ENCODE measurements around the gene NTN1. TPM values are rescaled to one million over a fixed set of nuclear protein-coding genes. Genes with fewer than 3 reads are reported as not detected.

Gene NTN1
- polyA plus RNA-seq, 1 experiment: 0.05 TPM

DNA sequence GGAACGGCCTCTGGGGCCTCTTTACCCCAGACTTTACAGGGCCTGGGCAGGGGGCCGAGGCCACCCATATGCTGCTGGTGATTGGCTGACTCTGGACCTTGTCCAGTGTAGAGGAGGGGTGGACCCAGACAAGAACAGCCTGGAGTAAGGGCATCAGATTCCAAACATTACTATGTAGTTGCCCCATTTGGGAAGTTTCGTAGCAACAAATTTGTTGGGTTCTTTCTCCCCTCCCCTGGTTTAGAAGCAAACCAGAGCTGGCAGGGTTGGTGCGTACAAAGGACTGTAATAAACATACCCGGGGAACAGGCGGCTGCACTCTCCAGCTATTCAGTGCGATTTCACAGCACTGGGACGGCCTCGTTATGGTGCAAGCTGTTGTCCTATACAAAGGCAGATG lies 145.5 kb downstream of the NTN1 start:
- Histone ChIP-seq H3K9me3 (ENCODE audit: control insufficient read depth, insufficient read depth, low read length) (peaks cover 19% of the 10 kb centered on the region), H3K4me3 (ENCODE audit: low read depth, low read length) (no peak overlapping the region), H3K27ac (ENCODE audit: low read depth, low read length) (no peak overlapping the region), H3K27me3 (ENCODE audit: control insufficient read depth, insufficient read depth, low read length) (no peaks in the 10 kb centered on the region)
- ChIA-PET POLR2A (no interaction called here), CTCF (no interaction called here)
- TF ChIP-seq, protein P1, sequence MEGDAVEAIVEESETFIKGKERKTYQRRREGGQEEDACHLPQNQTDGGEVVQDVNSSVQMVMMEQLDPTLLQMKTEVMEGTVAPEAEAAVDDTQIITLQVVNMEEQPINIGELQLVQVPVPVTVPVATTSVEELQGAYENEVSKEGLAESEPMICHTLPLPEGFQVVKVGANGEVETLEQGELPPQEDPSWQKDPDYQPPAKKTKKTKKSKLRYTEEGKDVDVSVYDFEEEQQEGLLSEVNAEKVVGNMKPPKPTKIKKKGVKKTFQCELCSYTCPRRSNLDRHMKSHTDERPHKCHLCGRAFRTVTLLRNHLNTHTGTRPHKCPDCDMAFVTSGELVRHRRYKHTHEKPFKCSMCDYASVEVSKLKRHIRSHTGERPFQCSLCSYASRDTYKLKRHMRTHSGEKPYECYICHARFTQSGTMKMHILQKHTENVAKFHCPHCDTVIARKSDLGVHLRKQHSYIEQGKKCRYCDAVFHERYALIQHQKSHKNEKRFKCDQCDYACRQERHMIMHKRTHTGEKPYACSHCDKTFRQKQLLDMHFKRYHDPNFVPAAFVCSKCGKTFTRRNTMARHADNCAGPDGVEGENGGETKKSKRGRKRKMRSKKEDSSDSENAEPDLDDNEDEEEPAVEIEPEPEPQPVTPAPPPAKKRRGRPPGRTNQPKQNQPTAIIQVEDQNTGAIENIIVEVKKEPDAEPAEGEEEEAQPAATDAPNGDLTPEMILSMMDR (IDR thresholded peaks at IDR 0.05; ENCODE audit: low read depth, low read length): no peak
- DNase-seq (ENCODE audit: low read depth, low spot score): no peak

- no peaks in the 10 kb centered on the region for H3K27me3 ChIP-seq (ENCODE audit: control insufficient read depth, insufficient read depth, low read length)
- peaks cover 13% of the 10 kb centered on the region; the same call in 1 of the 2 replicates for H3K9me3 ChIP-seq (ENCODE audit: control insufficient read depth, insufficient read depth, low read length)
- no peak overlapping the region for H3K4me3 ChIP-seq (ENCODE audit: low read depth, low read length)
- no peak overlapping the region for H3K27ac ChIP-seq (ENCODE audit: low read depth, low read length)
- TF ChIP-seq, protein P1 (IDR thresholded peaks at IDR 0.05; ENCODE audit: low read depth, low read length): no peak
- DNase-seq (ENCODE audit: low read depth, low spot score): no peak
- ChIA-PET POLR2A (no interaction called here), CTCF (no interaction called here)
These were observed 146.1 kb downstream of the NTN1 start for GRCh38 chr17:9167379-9167778.

- Histone ChIP-seq H3K27ac (ENCODE audit: low read depth, low read length) (no peak overlapping the region), H3K27me3 (ENCODE audit: control insufficient read depth, insufficient read depth, low read length) (no peaks in the 10 kb centered on the region), H3K9me3 (ENCODE audit: control insufficient read depth, insufficient read depth, low read length) (peaks cover 4% of the 10 kb centered on the region; the same call in 1 of the 2 replicates), H3K4me3 (ENCODE audit: low read depth, low read length) (no peak overlapping the region)
- TF ChIP-seq, protein P1 (IDR thresholded peaks at IDR 0.05; ENCODE audit: low read depth, low read length): no peak
- POLR2A ChIA-PET: no interaction called here
- no peak for DNase-seq (ENCODE audit: low read depth, low spot score)
- CTCF ChIA-PET: no interaction called here
These were observed 147.8 kb downstream of the NTN1 start for GRCh38 chr17:9169116-9169515.

DNA sequence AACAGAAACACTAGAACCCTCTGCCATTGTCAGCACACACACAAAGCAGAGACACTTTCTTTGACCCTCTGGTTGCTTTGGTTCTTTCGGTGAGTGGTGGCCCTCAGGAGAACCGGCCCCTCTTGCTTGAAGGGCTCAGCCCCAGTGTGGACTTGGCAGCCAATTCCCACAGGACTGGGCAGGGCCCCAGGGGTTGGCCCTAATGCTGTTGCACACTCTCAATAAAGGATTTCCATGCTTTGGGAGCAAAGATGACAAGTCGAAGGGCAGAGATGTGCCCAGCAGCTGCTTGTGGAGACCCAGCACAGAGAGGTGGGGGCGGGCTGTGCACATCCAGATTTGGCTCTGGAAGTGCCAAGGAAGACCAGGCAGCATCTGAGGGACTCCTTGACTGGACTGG lies 149.0 kb downstream of the NTN1 start:
- DNase-seq (ENCODE audit: low read depth, low spot score): no peak
- ChIA-PET POLR2A (no interaction called here), CTCF (no interaction called here)
- TF ChIP-seq, protein P1 (IDR thresholded peaks at IDR 0.05; ENCODE audit: low read depth, low read length): no peak
- H3K9me3 ChIP-seq (ENCODE audit: control insufficient read depth, insufficient read depth, low read length): peaks cover 5% of the 10 kb centered on the region; the same call in 1 of the 2 replicates
- no peaks in the 10 kb centered on the region for H3K27me3 ChIP-seq (ENCODE audit: control insufficient read depth, insufficient read depth, low read length)
- no peak overlapping the region for H3K4me3 ChIP-seq (ENCODE audit: low read depth, low read length)
- no peak overlapping the region for H3K27ac ChIP-seq (ENCODE audit: low read depth, low read length)

- TF ChIP-seq, protein P1 (IDR thresholded peaks at IDR 0.05; ENCODE audit: low read depth, low read length): no peak
- no peak overlapping the region for H3K4me3 ChIP-seq (ENCODE audit: low read depth, low read length)
- no peak for DNase-seq (ENCODE audit: low read depth, low spot score)
- ChIA-PET POLR2A (no interaction called here), CTCF (no interaction called here)
- peaks cover 5% of the 10 kb centered on the region; the same call in 1 of the 2 replicates for H3K9me3 ChIP-seq (ENCODE audit: control insufficient read depth, insufficient read depth, low read length)
- no peak overlapping the region for H3K27ac ChIP-seq (ENCODE audit: low read depth, low read length)
- H3K27me3 ChIP-seq (ENCODE audit: control insufficient read depth, insufficient read depth, low read length): no peaks in the 10 kb centered on the region
These were observed 149.5 kb downstream of the NTN1 start for GRCh38 chr17:9170853-9171252.
